ENCODE results near the gene ANKRD45.
"Not testable (repeated sequence)": the region's sequence is repeated elsewhere in the genome, so short reads cannot be mapped to it uniquely, and the experiment has no call there.

GRCh38 chr1:173683838-173684237 lies 14.2 kb upstream of the ANKRD45 start:
- TF ChIP-seq CTCF, POLR2A, POLR2AphosphoS5, EP300 (IDR thresholded peaks at IDR 0.05): not testable (repeated sequence)
